Keratinocyte (primary cell): ENCODE data around the gene RNF26.

Experiments used
- CTCF ChIP-seq, 3 experiments: IDR thresholded peaks in 1 of 3; conservative IDR thresholded peaks in 1 of 3; optimal IDR thresholded peaks in 1 of 3; 2 replicates in 2 of 3; 3 replicates in 1 of 3; pipeline versions ENCODE3 to v1.5.1; 2011; ENCODE audit warnings: low read length in 3 of 3, mild to moderate bottlenecking in 3 of 3, moderate library complexity in 2 of 3, control low read depth in 1 of 3, inconsistent platforms in 1 of 3; ENCODE audit not compliant: insufficient read depth in 2 of 3; ENCODE audit errors: extremely low read depth in 1 of 3
- EZH2 ChIP-seq: IDR thresholded peaks from one replicate; pipeline ENCODE4 v1.6.1; 2012; ENCODE audit warnings: inconsistent platforms, mild to moderate bottlenecking, low read length, moderate library complexity

- TF ChIP-seq CTCF (optimal IDR thresholded peaks at IDR 0.05 in 1 of 3, IDR thresholded peaks at IDR 0.05 in 1 of 3, conservative IDR thresholded peaks at IDR 0.05 in 1 of 3; ENCODE audit: extremely low read depth in 1 of 3, insufficient read depth in 2 of 3, low read length in 3 of 3) (no peak), EZH2 (no peak)
Measured at GRCh38 chr11:119376197-119376847, 42.0 kb downstream of the RNF26 start.
